ENCODE data around the gene NFYA. TPM values are rescaled to one million over a fixed set of nuclear protein-coding genes. Genes with fewer than 3 reads are reported as not detected.

NFYA gene
- total and polyA plus RNA-seq, 4 donors = 5.9 to 38.0 (median 16.7) TPM

GRCh38 chr6:41092421-41093140 is 19.8 kb downstream of the NFYA start:
- Histone ChIP-seq H3K4me1 (ENCODE audit: control insufficient read depth in 5 of 5, insufficient read depth in 5 of 5, low read length in 5 of 5) (peaks cover 0 to 2% (median 0%) of the 10 kb centered on the region in 5 donors), H3K4me3 (no peak overlapping the region), H3K27ac (ENCODE audit: low read depth in 1 of 2, low read length in 1 of 2) (no peak overlapping the region), H3K9me3 (ENCODE audit: control insufficient read depth in 4 of 4, insufficient read depth in 3 of 4, low read length in 3 of 4) (no peaks in the 10 kb centered on the region), H3K9ac (ENCODE audit: insufficient read depth in 1 of 2, low read length in 2 of 2) (no peak overlapping the region), H3K27me3 (ENCODE audit: control insufficient read depth in 3 of 3, insufficient read depth in 3 of 3, low read length in 2 of 3) (no peaks in the 10 kb centered on the region), H3K36me3 (ENCODE audit: control insufficient read depth in 4 of 4, insufficient read depth in 4 of 4, low read length in 4 of 4) (peaks cover 36 to 69% (median 47%) of the 10 kb centered on the region in 4 donors)
- DNase-seq (peak in 1 of 3 donors; percentile 22), ATAC-seq (ENCODE audit: insufficient read depth, low FRiP score) (no peak)
- 92 to 94% methylated on average over 4 of the region's 4 CpGs for WGBS, 2 donors
- TF ChIP-seq, protein P1, sequence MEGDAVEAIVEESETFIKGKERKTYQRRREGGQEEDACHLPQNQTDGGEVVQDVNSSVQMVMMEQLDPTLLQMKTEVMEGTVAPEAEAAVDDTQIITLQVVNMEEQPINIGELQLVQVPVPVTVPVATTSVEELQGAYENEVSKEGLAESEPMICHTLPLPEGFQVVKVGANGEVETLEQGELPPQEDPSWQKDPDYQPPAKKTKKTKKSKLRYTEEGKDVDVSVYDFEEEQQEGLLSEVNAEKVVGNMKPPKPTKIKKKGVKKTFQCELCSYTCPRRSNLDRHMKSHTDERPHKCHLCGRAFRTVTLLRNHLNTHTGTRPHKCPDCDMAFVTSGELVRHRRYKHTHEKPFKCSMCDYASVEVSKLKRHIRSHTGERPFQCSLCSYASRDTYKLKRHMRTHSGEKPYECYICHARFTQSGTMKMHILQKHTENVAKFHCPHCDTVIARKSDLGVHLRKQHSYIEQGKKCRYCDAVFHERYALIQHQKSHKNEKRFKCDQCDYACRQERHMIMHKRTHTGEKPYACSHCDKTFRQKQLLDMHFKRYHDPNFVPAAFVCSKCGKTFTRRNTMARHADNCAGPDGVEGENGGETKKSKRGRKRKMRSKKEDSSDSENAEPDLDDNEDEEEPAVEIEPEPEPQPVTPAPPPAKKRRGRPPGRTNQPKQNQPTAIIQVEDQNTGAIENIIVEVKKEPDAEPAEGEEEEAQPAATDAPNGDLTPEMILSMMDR (IDR thresholded peaks at IDR 0.05; ENCODE audit: control extremely low read depth, extremely low read depth) = no peak

- Histone ChIP-seq H3K27ac (ENCODE audit: low read depth in 1 of 2, low read length in 1 of 2) (no peak overlapping the region), H3K36me3 (ENCODE audit: control insufficient read depth in 4 of 4, insufficient read depth in 4 of 4, low read length in 4 of 4) (peaks cover 45 to 79% (median 57%) of the 10 kb centered on the region in 4 donors), H3K27me3 (ENCODE audit: control insufficient read depth in 3 of 3, insufficient read depth in 3 of 3, low read length in 2 of 3) (no peaks in the 10 kb centered on the region), H3K4me3 (no peak overlapping the region), H3K4me1 (ENCODE audit: control insufficient read depth in 5 of 5, insufficient read depth in 5 of 5, low read length in 5 of 5) (peaks cover 0 to 2% (median 0%) of the 10 kb centered on the region in 5 donors), H3K9me3 (ENCODE audit: control insufficient read depth in 4 of 4, insufficient read depth in 3 of 4, low read length in 3 of 4) (no peaks in the 10 kb centered on the region), H3K9ac (ENCODE audit: insufficient read depth in 1 of 2, low read length in 2 of 2) (no peak overlapping the region)
- TF ChIP-seq, protein P1 (IDR thresholded peaks at IDR 0.05; ENCODE audit: control extremely low read depth, extremely low read depth) = no peak
- 95 to 98% methylated on average over 6 of the region's 6 CpGs for WGBS, 2 donors
- DNase-seq = no peak
- no peak for ATAC-seq (ENCODE audit: insufficient read depth, low FRiP score)
These were observed 21.0 kb downstream of the NFYA start for GRCh38 chr6:41093729-41094128.

GRCh38 chr6:41097467-41098090 is 24.8 kb downstream of the NFYA start:
- H3K9ac ChIP-seq (ENCODE audit: insufficient read depth in 1 of 2, low read length in 2 of 2) = no peak overlapping the region
- H3K27me3 ChIP-seq (ENCODE audit: control insufficient read depth in 3 of 3, insufficient read depth in 3 of 3, low read length in 2 of 3) = no peaks in the 10 kb centered on the region
- TF ChIP-seq, protein P1 (IDR thresholded peaks at IDR 0.05; ENCODE audit: control extremely low read depth, extremely low read depth) = no peak
- peaks cover 0 to 2% (median 0%) of the 10 kb centered on the region in 5 donors for H3K4me1 ChIP-seq (ENCODE audit: control insufficient read depth in 5 of 5, insufficient read depth in 5 of 5, low read length in 5 of 5)
- DNase-seq (peak in 1 of 3 donors; percentile 22), ATAC-seq (ENCODE audit: insufficient read depth, low FRiP score) (no peak)
- H3K4me3 ChIP-seq = no peak overlapping the region
- WGBS, 2 donors = 87 to 88% methylated on average over 5 of the region's 5 CpGs
- no peak overlapping the region for H3K27ac ChIP-seq (ENCODE audit: low read depth in 1 of 2, low read length in 1 of 2)
- H3K9me3 ChIP-seq (ENCODE audit: control insufficient read depth in 4 of 4, insufficient read depth in 3 of 4, low read length in 3 of 4) = no peaks in the 10 kb centered on the region
- peaks cover 45 to 61% (median 53%) of the 10 kb centered on the region in 4 donors for H3K36me3 ChIP-seq (ENCODE audit: control insufficient read depth in 4 of 4, insufficient read depth in 4 of 4, low read length in 4 of 4)

All from lung (tissue), 12 donors.